Left forelimb (tissue), 1 donor: ENCODE results near the gene SMAD2.
"Not testable (repeated sequence)": the region's sequence is repeated elsewhere in the genome, so short reads cannot be mapped to it uniquely, and the experiment has no call there.

Experiments
- DNase-seq: peaks from one replicate; pipeline ENCODE4 v3.0.0-alpha.2; 2018; ENCODE audit warnings: low spot score

The SMAD2 gene

GRCh38 chr18:47844828-47845498 is 85.5 kb downstream of the SMAD2 start:
- no peak for DNase-seq

GRCh38 chr18:47842836-47843235 is 87.6 kb downstream of the SMAD2 start:
- no peak for DNase-seq

GRCh38 chr18:47838396-47838795 is 92.1 kb downstream of the SMAD2 start:
- DNase-seq: no peak

- DNase-seq: no peak
Measured at GRCh38 chr18:47832348-47832747, 98.1 kb downstream of the SMAD2 start.

- DNase-seq: no peak
Measured at GRCh38 chr18:47831351-47831750, 99.1 kb downstream of the SMAD2 start.

- DNase-seq: no peak
Measured at GRCh38 chr18:47830772-47831171, 99.7 kb downstream of the SMAD2 start.

- no peak for DNase-seq
Measured at GRCh38 chr18:47829831-47830230, 100.6 kb downstream of the SMAD2 start.

- not testable (repeated sequence) for DNase-seq
Measured at GRCh38 chr18:47828031-47828430, 102.4 kb downstream of the SMAD2 start.

GRCh38 chr18:47826157-47827074 is 104.0 kb downstream of the SMAD2 start:
- no peak for DNase-seq

GRCh38 chr18:47821314-47821713 is 109.1 kb downstream of the SMAD2 start:
- no peak for DNase-seq

GRCh38 chr18:47817795-47818077 is 112.7 kb downstream of the SMAD2 start:
- DNase-seq: no peak

GRCh38 chr18:47817017-47817794 is 113.3 kb downstream of the SMAD2 start:
- no peak for DNase-seq

- DNase-seq: no peak
Measured at GRCh38 chr18:47815486-47816270, 114.8 kb downstream of the SMAD2 start.

GRCh38 chr18:47809420-47809819 is 121.0 kb downstream of the SMAD2 start:
- no peak for DNase-seq

- no peak for DNase-seq
Measured at GRCh38 chr18:47802802-47803201, 127.7 kb downstream of the SMAD2 start.

GRCh38 chr18:47801817-47802216 is 128.6 kb downstream of the SMAD2 start:
- no peak for DNase-seq

GRCh38 chr18:47800756-47801155 is 129.7 kb downstream of the SMAD2 start:
- no peak for DNase-seq

- no peak for DNase-seq
Measured at GRCh38 chr18:47800248-47800647, 130.2 kb downstream of the SMAD2 start.

GRCh38 chr18:47799376-47799775 is 131.1 kb downstream of the SMAD2 start:
- DNase-seq: no peak

- no peak for DNase-seq
Measured at GRCh38 chr18:47798366-47798765, 132.1 kb downstream of the SMAD2 start.

GRCh38 chr18:47797126-47797525 is 133.3 kb downstream of the SMAD2 start:
- no peak for DNase-seq

GRCh38 chr18:47795434-47795814 is 135.0 kb downstream of the SMAD2 start:
- no peak for DNase-seq
